DMS 273 (cell line): ENCODE data around the gene INO80B.
A peak's percentile ranks its signal among the peaks of the same experiment; 100 is the strongest.
"Not testable (repeated sequence)": the region's sequence is repeated elsewhere in the genome, so short reads cannot be mapped to it uniquely, and the experiment has no call there.

ENCODE experiments used
- DNase-seq: peaks from one replicate; lab custom pipeline; 2025; ENCODE audit not compliant: unreplicated experiment; lab: John Stamatoyannopoulos, UW

Gene INO80B

DNA sequence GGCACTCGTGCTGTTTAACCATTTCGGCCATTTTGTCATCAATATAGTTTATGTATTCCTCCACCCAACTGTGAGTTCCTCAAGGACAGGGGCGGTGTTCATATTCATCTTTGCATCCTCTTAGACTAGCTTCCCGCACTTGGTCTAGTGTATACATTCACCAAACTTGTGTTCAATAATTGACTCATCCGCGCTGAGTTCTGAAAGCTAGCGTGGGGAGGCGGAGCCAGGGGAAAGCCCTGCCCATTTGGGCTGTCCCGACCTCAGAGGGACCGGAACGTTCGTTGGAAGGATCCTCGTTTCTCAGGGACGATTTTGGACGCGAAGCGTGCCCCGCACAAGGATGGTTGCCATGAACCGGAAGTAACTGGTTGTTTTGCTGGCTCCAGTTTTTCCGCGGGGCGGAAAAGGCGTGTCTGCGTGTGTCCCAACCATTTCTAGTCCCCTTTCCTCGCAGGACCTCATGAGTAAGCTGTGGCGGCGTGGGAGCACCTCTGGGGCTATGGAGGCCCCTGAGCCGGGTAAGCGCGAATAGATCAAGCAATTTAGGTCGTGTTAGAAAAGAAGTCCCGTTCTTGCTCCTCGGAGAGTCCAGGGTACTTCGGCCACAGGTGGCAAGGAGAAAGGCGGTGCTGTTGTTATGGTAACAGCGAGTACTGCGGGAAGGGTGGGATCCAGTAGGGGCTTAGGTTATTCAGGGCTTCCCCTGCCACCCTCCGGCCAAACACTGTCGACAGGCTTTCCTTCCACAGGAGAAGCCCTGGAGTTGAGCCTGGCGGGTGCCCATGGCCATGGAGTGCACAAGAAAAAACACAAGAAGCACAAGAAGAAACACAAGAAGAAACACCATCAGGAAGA lies at the start of gene INO80B:
INO80B (plus strand) TSS at position 434 of the 858 bp plus-strand sequence; CDS start at position 464, 30 bp downstream.
- peak; percentile 99 for DNase-seq

DNA sequence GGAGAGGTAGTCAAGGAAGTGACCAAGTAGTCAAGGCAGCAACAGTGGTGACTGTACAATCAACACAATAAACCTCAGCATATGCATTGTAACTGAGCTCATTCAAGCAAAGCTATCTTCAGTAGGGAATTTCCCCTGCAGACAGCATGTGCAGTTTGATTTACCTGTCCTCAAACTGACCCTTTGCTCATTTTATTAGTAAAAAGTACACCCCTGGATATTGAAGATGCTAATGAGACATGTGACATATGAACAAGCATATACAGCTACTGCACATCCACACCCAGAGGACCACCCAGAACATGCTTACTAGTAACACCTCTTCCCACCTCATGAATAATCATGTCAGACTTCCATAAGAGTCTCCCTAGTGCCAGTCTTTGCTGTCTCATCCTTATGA lies 48.9 kb upstream of the INO80B start:
- peak; percentile 21 for DNase-seq

DNA sequence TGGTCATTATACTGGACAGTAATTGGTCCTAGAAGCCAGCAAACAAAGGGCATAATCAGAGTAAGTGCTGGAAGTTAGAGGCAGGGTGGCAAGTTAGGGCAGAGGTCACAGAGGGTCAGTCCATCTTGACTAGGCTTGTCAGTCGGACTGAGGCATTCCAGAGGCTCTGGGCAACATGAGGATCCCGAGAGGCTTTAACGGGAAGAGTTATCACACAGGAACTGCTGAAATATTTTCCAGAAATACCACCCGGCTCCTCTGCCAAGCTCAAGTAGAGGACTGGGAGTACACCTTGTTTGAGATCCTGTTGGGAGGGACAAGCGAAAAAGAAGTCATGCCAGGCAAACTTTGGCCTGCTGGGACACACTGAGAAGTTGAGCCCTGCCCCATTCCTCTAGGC lies 47.2 kb upstream of the INO80B start:
- DNase-seq, result no peak

DNA sequence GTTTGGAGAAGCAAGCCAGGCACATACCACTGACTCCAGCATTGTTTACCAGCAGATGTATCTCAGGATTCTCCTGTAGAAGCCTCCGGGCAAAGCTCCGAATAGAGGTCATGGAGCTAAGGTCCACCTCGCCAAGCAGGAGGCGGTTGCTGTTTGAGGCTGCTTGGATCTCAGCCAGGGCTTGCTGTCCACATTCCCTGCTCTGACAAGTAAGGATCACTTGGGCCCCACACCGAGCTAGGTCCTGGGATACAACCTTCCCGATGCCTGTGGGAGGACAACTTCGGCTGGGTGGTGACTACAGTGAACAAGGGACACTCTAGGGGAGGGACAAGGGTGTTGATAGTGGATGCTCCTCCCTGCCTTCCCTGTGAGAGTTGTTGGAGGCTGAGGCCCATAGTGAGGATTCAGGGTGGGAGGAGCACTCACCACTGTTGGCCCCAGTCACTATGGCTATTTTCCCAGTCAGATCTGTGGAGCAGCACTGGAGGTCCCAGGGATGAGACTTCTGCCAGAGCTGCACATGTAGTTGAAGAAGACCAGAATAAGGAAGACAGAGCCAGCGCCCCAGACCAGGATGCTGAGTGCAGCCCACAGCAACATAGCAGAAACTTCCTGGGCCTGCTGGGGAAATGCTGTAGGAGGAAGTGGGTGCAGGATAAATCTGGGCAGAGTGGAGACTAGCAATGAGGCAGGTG lies 41.7 kb upstream of the INO80B start:
- DNase-seq, result no peak

DNA sequence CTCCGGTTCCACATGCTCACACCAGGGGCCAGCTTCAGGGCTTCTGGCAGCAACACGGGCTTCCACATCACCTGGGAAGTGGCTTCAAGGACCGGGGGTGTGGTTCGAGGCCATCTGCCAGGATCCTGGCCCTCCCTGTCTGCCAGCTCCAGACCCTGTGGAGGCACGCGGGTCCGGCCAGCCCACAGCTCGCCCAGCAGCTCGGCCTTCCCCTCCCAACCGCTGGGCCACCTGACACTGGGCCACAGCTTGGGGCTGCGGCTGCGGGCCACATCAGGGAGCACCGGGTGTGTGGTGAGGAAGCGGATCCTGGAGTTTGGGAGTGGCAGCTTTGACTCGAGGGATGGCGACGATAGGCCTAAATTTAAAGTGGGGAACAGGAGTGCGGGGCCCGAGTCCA lies 40.4 kb upstream of the INO80B start:
- no peak for DNase-seq

DNA sequence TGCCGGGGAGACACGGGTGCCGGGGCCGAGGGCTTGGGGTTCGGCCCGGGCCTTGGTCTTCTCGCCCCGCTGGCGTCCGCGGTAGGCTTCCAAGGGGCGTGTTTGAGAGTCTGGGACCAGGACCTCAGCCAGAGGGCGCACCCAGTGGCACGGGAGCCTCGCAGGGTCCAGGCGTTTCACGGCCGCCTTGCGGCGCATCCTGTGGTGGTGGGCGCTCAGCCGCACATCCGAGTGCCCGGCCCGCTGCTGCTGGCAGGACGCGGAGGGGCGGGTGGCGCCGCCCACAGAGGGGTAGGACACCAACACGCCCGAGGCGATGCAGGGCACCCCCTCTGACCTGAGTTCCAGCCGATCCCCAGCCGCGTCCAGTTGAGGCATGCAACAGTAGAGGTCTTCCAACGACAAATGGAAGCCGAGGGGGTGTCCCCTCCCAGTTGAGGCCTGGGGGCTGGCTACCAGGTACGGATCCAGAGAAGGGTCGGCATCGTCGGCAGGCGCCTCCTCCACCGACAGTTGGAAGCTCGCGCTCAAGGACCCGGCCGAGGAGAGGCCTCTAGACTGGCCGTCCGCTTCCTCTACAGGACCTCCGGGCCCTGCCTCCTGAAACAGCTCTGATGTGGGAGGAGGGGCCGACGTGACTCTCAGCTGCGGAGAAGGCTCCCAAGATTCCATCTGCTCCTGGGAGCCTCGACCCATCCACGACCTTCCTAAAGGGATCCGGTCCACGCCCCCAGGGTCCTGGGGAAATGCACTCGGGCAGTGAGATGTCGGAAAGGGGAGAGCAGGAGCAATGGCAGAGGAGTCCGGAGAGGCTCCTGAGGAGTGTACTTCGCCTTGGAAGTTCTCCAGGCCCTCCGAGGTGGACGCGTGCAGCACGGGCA lies 39.8 kb upstream of the INO80B start:
- DNase-seq, result no peak

DNA sequence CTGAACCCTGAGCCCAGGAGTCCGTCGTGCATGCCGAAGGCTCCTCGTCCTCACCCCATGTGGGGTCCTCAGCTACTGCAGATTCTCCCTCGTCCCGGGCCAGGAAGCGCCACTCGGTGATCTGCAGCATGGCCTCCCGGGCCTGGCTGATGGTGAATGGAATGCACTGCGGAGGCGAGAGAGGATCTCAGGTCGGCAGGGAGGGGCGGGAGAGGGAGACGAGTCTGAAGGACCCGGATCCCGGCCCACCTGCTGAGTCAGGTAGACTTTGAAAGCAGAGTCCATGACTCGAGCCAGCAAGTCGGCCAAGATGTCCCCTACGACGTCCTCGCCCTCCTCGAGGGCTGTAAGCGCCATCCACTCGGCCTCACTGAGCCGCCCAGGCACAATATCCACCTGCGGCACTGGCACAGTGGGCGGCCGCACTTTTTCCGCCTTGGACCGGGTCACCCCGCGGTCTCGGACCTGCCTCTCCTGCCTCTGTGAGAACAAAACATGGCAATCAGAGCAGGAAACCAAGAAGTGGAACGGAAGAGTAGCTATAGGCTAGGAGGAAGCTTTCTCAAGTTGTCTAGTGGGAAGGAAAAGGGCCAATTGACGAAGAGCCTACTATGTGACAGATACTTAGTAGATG lies 39.0 kb upstream of the INO80B start:
- DNase-seq, result no peak

DNA sequence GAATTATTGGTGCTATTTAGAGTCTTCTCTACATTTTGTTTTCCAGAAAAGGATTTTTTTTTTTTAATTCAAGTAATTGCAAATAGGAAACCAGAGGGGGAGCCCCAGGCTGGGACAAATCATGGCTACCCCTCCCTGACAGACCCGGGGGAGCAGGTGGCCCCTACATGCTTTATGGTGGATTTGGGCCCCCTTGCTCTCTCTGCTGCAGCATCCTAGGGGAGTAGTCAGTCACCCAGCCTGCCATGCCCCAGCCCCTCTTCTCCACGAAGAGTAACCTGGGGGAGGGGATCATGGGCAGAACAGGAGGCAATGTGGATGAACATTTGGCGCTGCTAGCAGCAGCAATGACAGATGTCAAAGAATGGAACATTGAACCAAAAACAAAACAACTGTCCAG lies 38.1 kb upstream of the INO80B start:
- DNase-seq, result peak; percentile 51

DNA sequence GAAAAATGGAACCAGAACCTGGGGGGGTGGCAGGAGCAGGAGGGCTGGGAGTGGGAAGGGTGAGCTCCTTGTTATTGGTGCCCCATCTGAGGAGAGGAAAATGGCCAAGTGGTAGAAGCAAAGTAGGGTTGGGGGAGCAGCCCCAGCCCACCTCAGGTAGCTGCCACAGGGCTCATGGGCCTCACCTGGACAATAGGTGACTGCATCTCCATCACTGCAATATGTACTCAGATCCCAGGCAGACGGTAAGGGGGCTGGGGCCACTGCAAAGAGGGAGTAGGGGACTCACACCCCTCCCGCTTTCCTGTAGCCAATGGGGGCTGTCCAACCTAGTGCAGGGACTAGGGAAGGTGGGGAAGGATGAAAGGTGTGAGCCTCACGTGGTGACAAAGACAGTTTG lies 37.7 kb upstream of the INO80B start:
- DNase-seq, result no peak

DNA sequence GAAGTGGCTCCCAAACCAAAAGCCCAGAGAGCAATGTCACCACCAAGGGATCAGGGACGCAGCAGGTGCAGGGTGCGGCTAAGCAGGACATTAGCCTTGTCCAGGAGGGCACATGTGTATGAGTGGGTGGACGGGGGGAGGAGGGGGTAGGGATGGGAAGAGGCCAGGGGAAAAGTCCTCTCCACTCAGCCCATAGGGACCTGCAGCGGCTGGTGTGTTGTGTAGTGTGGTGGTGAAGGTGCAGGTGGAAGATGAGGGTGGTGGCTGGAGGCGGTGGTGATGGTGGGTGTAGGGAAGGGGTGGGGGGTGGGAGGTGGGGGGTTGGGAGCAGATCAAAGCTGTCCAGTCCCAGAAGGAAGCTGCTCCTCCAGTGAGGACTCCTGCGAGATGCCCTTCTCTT lies 37.1 kb upstream of the INO80B start:
- no peak for DNase-seq

DNA sequence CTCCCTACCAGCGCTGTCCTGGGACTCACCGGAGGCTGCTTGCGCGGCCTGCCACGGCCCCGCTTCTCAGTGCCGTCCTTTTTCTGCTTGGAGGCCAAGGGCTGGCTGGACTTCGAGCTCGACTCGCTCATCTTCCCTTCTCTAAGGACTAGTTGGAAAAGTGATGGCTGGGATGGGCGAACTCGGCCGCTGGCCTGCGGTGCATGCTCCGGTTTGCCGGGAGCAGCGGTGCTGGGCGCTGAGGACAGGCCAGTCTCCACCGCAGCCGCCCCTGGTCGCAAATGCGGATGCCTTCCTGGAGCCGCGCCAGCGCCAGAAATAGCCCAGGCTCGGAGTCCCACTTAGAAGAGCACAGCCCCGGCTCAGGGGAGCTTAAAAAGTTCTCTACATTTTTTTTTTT lies 36.6 kb upstream of the INO80B start:
- no peak for DNase-seq

DNA sequence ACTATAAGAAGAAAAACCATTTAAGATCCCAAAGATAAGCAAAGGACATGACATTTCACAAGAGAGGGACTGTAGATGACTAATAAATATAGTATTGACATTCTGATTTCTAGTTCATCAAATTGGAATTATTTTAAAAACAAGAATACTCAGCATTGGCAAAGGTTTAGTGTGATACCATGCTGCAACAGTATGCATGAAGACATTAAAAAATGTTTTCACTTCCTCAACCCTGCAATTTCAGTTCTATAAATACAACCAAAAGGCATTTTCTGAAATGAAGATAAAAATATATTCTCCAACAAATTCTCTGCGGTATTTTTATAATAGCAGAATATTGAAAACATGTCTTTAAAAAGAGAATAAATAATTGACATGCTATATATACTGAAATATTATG lies 35.5 kb upstream of the INO80B start:
- DNase-seq, result no peak

DNA sequence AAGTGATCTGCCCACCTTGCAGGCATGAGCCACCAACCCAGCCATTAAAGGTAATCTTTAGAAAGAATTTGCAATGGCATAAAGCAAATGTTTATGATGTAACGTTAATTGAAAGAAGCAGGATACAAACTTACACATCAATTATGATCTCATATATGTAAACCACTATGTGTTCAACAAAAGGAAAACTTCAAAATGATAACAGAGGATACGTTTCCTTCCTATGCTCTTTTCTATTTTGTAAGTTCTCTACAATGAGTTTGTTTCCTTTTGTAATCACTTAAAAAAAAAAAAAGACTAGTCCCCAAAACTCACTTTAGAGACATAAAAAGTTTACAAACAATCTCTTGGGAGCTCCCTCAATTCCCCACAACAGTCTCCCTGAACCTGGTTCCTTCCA lies 34.9 kb upstream of the INO80B start:
- no peak for DNase-seq

DNA sequence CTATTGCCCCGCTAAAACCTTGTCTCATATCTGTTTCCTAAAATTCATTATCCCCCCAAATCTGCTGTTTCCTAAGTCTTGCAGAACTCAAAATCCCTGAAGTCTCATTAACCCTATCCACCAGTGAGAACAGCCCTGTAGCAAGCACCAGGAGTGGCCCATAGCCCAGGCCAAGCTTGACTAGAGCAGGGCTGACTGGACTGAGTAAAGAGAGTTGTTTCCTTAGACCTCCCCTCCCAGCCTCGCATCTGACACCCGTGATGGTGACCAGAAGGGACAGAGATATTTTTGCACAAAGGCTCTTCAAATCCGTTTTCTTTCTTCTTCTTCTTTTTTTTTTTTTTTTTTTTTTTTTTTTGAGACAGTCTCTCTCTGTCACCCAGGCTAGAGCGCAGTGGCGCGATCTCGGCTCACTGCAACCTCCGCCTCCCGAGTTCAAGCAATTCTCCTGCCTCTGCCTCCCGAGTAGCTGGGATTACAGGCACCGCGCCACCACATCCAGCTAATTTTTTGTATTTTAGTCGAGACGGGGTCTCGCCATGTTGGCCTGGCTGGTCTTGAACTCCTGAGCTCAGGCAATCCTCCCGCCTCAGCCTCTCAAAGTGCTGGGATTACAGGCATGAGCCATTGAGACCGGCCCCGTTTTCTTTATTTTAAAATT lies 34.3 kb upstream of the INO80B start:
- DNase-seq, result not testable (repeated sequence)

DNA sequence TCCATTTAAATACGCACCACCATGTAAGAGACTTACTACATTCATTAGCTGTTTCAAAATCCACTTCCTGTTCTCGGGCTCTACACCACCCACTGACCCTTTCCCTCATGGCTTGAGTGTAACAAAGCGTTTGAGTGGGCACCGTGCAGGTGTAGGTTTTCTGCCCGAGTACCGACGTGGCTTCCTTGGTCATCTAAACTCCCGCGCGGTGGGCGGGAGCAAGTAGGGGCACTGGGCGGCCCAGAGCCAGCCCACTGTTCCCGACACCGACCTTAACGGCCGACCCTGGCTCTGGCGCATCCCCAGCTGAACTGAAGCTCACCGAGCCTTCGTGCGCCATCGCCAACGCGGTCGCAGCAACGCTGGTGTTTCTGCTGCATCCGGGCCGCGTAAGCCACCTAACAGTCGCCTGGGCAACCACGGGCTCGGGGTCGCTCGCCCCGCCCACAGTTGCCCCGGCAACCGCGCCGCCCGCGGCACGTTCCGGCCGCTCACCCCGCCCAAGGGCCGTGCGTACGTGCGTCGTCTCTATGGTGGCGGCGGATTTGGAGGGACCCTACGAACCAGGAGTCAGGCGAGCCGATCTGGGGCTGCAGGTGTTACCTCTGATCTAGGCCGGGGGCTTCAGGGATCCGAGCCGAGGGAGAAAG lies 33.5 kb upstream of the INO80B start, which contains the start of the genes C2orf81 and WDR54:
C2orf81 (minus strand) TSS at position 399 of the 650 bp plus-strand sequence; CDS start at position 340, 59 bp downstream.
WDR54 (plus strand) TSS at position 510 of the 650 bp plus-strand sequence. CDS start 424 bp downstream, outside the sequence.
- DNase-seq, result peak; percentile 98

DNA sequence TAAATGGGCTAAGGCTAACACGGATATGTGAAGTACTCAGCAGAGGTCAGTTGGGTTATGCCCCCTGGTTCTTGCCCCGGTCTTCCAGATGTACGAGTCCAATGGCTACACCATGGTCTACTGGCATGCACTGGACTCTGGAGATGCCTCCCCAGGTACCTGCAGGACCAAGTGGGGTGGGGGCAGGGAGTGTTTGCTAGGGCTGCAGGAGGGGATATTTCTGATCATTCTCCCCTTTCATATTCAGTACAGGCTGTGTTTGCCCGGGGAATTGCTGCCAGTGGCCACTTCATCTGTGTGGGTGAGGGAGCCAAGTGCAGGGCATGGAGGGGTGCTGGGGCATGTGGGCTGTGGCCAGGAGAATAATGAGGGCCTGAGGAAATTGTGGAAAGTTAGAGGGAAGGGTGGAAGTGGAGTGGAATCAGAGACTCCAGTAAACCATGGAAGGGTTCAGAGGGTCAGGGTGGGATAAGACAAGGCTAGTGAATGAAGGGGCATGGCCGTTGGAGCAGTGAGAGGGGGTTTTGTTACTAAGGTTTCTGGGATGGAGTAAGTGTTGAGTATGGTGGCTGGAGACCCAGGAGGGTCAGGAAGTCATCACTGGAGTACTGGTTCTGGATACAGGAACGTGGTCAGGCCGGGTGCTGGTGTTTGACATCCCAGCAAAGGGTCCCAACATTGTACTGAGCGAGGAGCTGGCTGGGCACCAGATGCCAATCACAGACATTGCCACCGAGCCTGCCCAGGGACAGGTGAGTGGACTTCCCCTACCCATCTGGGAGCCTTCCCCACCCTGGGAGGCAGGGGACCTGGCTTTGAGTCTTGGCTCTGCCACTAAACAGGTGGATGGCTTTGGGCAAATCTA lies 31.4 kb upstream of the INO80B start:
- DNase-seq, result no peak

DNA sequence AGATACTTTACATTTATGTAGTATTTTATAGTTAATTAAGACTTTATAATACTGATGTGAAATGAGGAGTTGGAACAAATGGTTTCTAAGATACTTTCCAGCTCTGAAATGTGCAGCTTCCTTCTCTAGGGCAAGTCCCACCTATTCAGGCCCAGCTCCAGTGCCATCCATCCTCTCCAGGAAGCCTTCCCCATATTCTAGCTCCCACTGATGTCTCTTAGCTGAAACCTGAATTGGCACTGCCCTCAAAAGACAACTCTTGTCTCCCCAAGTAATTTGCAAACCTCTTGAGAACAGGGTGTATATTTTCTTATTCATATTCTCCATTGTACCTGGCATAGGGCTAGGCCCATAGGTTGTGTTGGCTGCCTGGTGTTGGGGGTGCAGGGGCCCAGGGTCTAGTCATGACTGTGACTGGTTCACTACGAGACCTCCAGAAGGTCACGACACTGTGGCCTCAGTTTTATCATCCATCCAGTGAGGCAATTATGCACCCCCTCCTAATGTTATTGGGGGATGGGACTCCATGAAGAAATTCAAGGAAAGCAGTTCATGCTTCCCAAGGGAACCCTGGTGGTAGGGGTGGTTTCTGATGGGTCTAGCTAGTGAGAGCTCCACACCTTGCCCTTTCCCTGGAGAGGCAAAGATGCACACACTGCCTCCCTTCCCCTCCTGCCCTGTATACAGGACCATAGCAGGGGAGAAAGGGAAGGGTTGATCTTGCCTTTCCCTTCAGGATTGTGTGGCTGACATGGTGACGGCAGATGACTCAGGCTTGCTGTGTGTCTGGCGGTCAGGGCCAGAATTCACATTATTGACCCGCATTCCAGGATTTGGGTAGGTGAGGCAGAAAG lies 30.5 kb upstream of the INO80B start:
- no peak for DNase-seq

DNA sequence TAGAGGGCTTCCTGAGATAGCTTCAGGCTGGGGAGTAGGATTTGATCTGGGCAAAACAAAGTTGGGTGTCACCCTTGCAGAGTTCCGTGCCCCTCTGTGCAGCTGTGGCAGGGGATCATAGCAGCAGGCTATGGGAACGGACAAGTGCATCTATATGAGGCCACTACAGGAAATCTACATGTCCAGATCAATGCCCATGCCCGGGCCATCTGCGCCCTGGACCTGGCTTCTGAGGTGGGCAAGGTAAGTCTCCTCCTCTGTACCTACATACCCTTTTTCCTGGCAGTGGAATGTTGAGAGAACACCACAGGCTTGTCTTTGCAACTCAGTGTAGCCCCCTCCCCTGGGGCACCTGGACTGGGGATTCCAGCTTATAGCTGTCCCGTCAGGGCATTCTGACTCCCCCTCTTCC lies 29.9 kb upstream of the INO80B start:
- no peak for DNase-seq
